ENCODE measurements around the gene CLDN4.
"Not testable (repeated sequence)": the region's sequence is repeated elsewhere in the genome, so short reads cannot be mapped to it uniquely, and the experiment has no call there.

DNA sequence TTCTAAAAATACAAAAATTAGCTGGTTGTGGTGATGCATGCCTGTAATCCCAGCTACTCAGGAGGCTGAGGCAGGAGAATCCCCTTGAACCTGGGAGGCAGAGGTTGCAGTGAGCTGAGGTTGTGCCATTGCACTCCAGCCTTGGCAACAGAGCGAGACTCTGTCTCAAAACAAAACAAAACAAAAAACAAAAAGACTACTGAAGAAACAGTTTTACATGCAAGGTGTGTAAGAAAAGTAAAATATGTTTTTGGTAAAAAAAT, 43.1 kb upstream of the CLDN4 start:
- not testable (repeated sequence) for TF ChIP-seq GLI4, ZNF324, ZNF174, KLF1 (tag by site-specific recombination; IDR thresholded peaks at IDR 0.05)
- TF ChIP-seq, protein P1, sequence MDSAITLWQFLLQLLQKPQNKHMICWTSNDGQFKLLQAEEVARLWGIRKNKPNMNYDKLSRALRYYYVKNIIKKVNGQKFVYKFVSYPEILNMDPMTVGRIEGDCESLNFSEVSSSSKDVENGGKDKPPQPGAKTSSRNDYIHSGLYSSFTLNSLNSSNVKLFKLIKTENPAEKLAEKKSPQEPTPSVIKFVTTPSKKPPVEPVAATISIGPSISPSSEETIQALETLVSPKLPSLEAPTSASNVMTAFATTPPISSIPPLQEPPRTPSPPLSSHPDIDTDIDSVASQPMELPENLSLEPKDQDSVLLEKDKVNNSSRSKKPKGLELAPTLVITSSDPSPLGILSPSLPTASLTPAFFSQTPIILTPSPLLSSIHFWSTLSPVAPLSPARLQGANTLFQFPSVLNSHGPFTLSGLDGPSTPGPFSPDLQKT (IDR thresholded peaks at IDR 0.05; ENCODE audit: borderline replicate concordance, low read depth, low read length) = not testable (repeated sequence)
- TF ChIP-seq, protein P2, sequence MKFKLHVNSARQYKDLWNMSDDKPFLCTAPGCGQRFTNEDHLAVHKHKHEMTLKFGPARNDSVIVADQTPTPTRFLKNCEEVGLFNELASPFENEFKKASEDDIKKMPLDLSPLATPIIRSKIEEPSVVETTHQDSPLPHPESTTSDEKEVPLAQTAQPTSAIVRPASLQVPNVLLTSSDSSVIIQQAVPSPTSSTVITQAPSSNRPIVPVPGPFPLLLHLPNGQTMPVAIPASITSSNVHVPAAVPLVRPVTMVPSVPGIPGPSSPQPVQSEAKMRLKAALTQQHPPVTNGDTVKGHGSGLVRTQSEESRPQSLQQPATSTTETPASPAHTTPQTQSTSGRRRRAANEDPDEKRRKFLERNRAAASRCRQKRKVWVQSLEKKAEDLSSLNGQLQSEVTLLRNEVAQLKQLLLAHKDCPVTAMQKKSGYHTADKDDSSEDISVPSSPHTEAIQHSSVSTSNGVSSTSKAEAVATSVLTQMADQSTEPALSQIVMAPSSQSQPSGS (tag by site-specific recombination; IDR thresholded peaks at IDR 0.05; ENCODE audit: low read depth) = not testable (repeated sequence)
